Spleen (tissue), 11 donors: ENCODE measurements around the gene GART. TPM values are rescaled to one million over a fixed set of nuclear protein-coding genes. Genes with fewer than 3 reads are reported as not detected.

Source experiments
- DNase-seq: peaks from one replicate; pipeline ENCODE4 v3.0.0-alpha.2; 2020
- H3K27ac ChIP-seq, 8 donors: fragments of 200-600 bp; sonication (generic) in 7 of 8; 1 replicate in 4 of 8; 2 replicates in 4 of 8; pipeline versions ENCODE4 v1.5.0 to v1.8.0; 2016 to 2021; ENCODE audit warnings: inconsistent platforms in 4 of 8, mild to moderate bottlenecking in 4 of 8, moderate library complexity in 1 of 8
- H3K27me3 ChIP-seq, 7 donors: fragments of 200-600 bp; sonication (generic) in 6 of 7; replicated peaks in 1 of 7; 1 replicate in 4 of 7; 2 replicates in 3 of 7; pipeline versions ENCODE4 v1.5.0 to v1.8.0; 2016 to 2021; ENCODE audit warnings: inconsistent platforms in 3 of 7, mild to moderate bottlenecking in 1 of 7
- H3K36me3 ChIP-seq, 6 donors: fragments of 200-600 bp; sonication (generic) in 5 of 6; 1 replicate in 4 of 6; 2 replicates in 2 of 6; pipeline versions ENCODE4 v1.5.0 to v1.8.0; 2016 to 2021; ENCODE audit warnings: inconsistent platforms in 2 of 6
- H3K4me1 ChIP-seq, 6 donors: fragments of 200-600 bp; sonication (generic) in 5 of 6; 1 replicate in 3 of 6; 2 replicates in 3 of 6; pipeline versions ENCODE4 v1.5.0 to v1.8.0; 2016 to 2021; ENCODE audit warnings: inconsistent platforms in 3 of 6
- H3K4me3 ChIP-seq, 8 donors: fragments of 200-600 bp; sonication (generic) in 7 of 8; 1 replicate in 4 of 8; 2 replicates in 4 of 8; pipeline versions ENCODE4 v1.5.0 to v1.8.0; 2016 to 2021; ENCODE audit warnings: inconsistent platforms in 4 of 8, mild to moderate bottlenecking in 4 of 8, moderate library complexity in 2 of 8
- H3K9me3 ChIP-seq, 8 donors: fragments of 200-600 bp; sonication (generic) in 7 of 8; 1 replicate in 4 of 8; 2 replicates in 4 of 8; pipeline versions ENCODE4 v1.5.0 to v1.8.0; 2016 to 2021; ENCODE audit warnings: inconsistent platforms in 4 of 8
- CTCF ChIP-seq, 11 experiments: fragments of 200-600 bp in 7 of 11; fragments of 450-650 bp in 4 of 11; sonication (generic) in 4 of 11; IDR thresholded peaks in 8 of 11; conservative IDR thresholded peaks in 3 of 11; 1 replicate in 7 of 11; 2 replicates in 4 of 11; pipeline versions ENCODE4 v1.4.0 to v1.8.0; 2016 to 2021; ENCODE audit warnings: antibody characterized with exemption in 11 of 11, inconsistent platforms in 4 of 11, mild to moderate bottlenecking in 1 of 11
- POLR2A ChIP-seq, 3 donors: fragments of 450-650 bp; IDR thresholded peaks; one replicate each; pipeline ENCODE4 v1.5.1; 2017; ENCODE audit warnings: antibody characterized with exemption in 3 of 3, mild to moderate bottlenecking in 1 of 3
- POLR2AphosphoS5 ChIP-seq, 3 donors: sonication (generic); formaldehyde crosslinking; IDR thresholded peaks; one replicate each; pipeline ENCODE4 v1.5.1; 2017; ENCODE audit warnings: antibody characterized with exemption in 3 of 3
- WGBS, 5 donors: extraction: QIAGEN DNeasy Blood & Tissue Kit in 3 of 5; methylation state at CpG; one replicate each; pipeline versions ENCODE4 v1.1.5 to v1.1.7; 2013 to 2018; 5-methylcytosine and 5-hydroxymethylcytosine counted together
- intact Hi-C: fragments of 100-400 bp; cut with DNase I; formaldehyde crosslinking; loops from one replicate; pipeline ENCODE4 v1.15.0; 2023; ENCODE audit warnings: low total_unique reads
- polyA plus RNA-seq, 3 donors: library from polyadenylated mRNA; stranded (reverse); fragments of 200-250 nt; gene quantifications; one replicate each; pipeline ENCODE4 v1.2.1, GENCODE V29; 2013
- total RNA-seq, 7 donors: library from RNA; depleted of rRNA in 3 of 7; stranded (reverse); fragments of >200 nt in 3 of 7; fragmentation: NEBNext Ultra II Directional in 4 of 7; extraction: Animal tissue kit (Norgen Biotek cat#: 25700) in 4 of 7; gene quantifications; one replicate each; pipeline versions ENCODE4 v1.1.0 to v1.2.1, GENCODE V29; 2016 to 2021
- donor health status: healthy with polysubstance abuse.
- donor health status: DM: no; HTN: no; CAD: no; lungs with moderate emphysema.
- donor health status: DM: no; HTN: no; CAD: no.
- donor health status: Bipolar disorder and iron deficiency.
- donor health status: healthy.
- donor health status: DM: no; HTN: no; CAD: no.
- donor health status: DM: yes; HTN: yes; CAD: no.

The GART gene
- total and polyA plus RNA-seq, 10 donors, result 14.3 to 113 (median 64.7) TPM

GRCh38 chr21:33549848-33550771 is 8.2 kb upstream of the GART start:
- WGBS, 5 donors, result 94 to 98% (median 98%) methylated on average over 13 to 19 of the region's 19 CpGs
- no peaks in the 10 kb centered on the region for H3K9me3 ChIP-seq
- DNase-seq, result no peak
- H3K4me1 ChIP-seq, result peaks cover 5 to 78% (median 43%) of the 10 kb centered on the region in 6 donors
- TF ChIP-seq POLR2AphosphoS5 (IDR thresholded peaks at IDR 0.05) (no peak), POLR2A (IDR thresholded peaks at IDR 0.05) (no peak), CTCF (IDR thresholded peaks at IDR 0.05 in 8 of 11, conservative IDR thresholded peaks at IDR 0.05 in 3 of 11) (no peak)
- intact Hi-C loops, result no loop called here
- peaks cover 7 to 92% (median 85%) of the 10 kb centered on the region in 6 donors for H3K36me3 ChIP-seq
- H3K27me3 ChIP-seq, result no peaks in the 10 kb centered on the region
- no peak overlapping the region for H3K27ac ChIP-seq
- H3K4me3 ChIP-seq, result no peak overlapping the region

GRCh38 chr21:33546086-33546485 is 4.2 kb upstream of the GART start:
- 32 to 47% (median 35%) methylated on average over 3 of the region's 3 CpGs for WGBS, 5 donors
- Histone ChIP-seq H3K27ac (no peak overlapping the region), H3K9me3 (no peaks in the 10 kb centered on the region), H3K4me3 (peak overlapping the region in 1 of 8 donors; percentile 67), H3K4me1 (peaks cover 14 to 81% (median 56%) of the 10 kb centered on the region in 6 donors), H3K36me3 (peaks cover 2 to 52% (median 47%) of the 10 kb centered on the region in 6 donors), H3K27me3 (no peaks in the 10 kb centered on the region)
- no peak for DNase-seq
- TF ChIP-seq CTCF (IDR thresholded peaks at IDR 0.05 in 8 of 11, conservative IDR thresholded peaks at IDR 0.05 in 3 of 11), result no peak
- no peak for TF ChIP-seq POLR2A (IDR thresholded peaks at IDR 0.05)
- TF ChIP-seq POLR2AphosphoS5 (IDR thresholded peaks at IDR 0.05), result no peak
- intact Hi-C loops, result no loop called here

GRCh38 chr21:33544451-33545195 is 2.7 kb upstream of the GART start:
- TF ChIP-seq POLR2AphosphoS5 (IDR thresholded peaks at IDR 0.05) (no peak), POLR2A (IDR thresholded peaks at IDR 0.05) (no peak), CTCF (IDR thresholded peaks at IDR 0.05 in 8 of 11, conservative IDR thresholded peaks at IDR 0.05 in 3 of 11) (no peak)

More at GRCh38 chr21:33544451-33545195, 2.7 kb upstream of the GART start:
- peaks cover 14 to 83% (median 67%) of the 10 kb centered on the region in 6 donors for H3K4me1 ChIP-seq
- no peaks in the 10 kb centered on the region for H3K9me3 ChIP-seq
- peak overlapping the region in 4 of 8 donors; percentile 96 to 99 (median 98) for H3K27ac ChIP-seq
- H3K27me3 ChIP-seq, result no peaks in the 10 kb centered on the region
- 11 to 23% (median 15%) methylated on average over 8 of the region's 8 CpGs for WGBS, 5 donors
- DNase-seq, result no peak
- peaks cover 0 to 37% (median 32%) of the 10 kb centered on the region in 6 donors for H3K36me3 ChIP-seq
- intact Hi-C loops, result no loop called here
- H3K4me3 ChIP-seq, result peak overlapping the region; percentile 67 to 90 (median 83)
